CD14-positive monocyte (primary cell): ENCODE measurements around the gene HSPA4. TPM values are rescaled to one million over a fixed set of nuclear protein-coding genes. Genes with fewer than 3 reads are reported as not detected.

Source experiments
- DNase-seq, 3 donors: peaks; one replicate each; pipeline ENCODE4 v3.0.0-alpha.2; 2011 to 2022
- H2AFZ ChIP-seq: 2 replicates; pipeline ENCODE4 v1.6.0; 2012; ENCODE audit warnings: mild to moderate bottlenecking, low read depth, low read length, inconsistent platforms; ENCODE audit not compliant: insufficient read depth, poor library complexity, severe bottlenecking
- H3K27ac ChIP-seq, 2 donors: 1 replicate in 1 of 2; 2 replicates in 1 of 2; pipeline ENCODE4 v1.5.1; 2012 to 2013; ENCODE audit warnings: low read length in 2 of 2, control low read depth in 1 of 2, inconsistent platforms in 1 of 2, low read depth in 1 of 2, mild to moderate bottlenecking in 1 of 2
- H3K27me3 ChIP-seq, 2 donors: one replicate each; pipeline versions ENCODE4 v1.6.0 to v1.6.1; 2011 to 2013; ENCODE audit warnings: low read length in 2 of 2; ENCODE audit not compliant: control insufficient read depth in 2 of 2, insufficient read depth in 2 of 2
- H3K36me3 ChIP-seq, 2 donors: replicated peaks in 1 of 2; 1 replicate in 1 of 2; 2 replicates in 1 of 2; pipeline versions ENCODE4 v1.5.1 to v1.6.1; 2012 to 2013; ENCODE audit warnings: low read length in 2 of 2, control low read depth in 1 of 2, inconsistent platforms in 1 of 2, mild to moderate bottlenecking in 1 of 2; ENCODE audit not compliant: insufficient read depth in 2 of 2, control insufficient read depth in 1 of 2
- H3K4me1 ChIP-seq, 2 donors: 1 replicate in 1 of 2; 2 replicates in 1 of 2; pipeline versions ENCODE4 v1.5.1 to v1.6.1; 2012 to 2013; ENCODE audit warnings: low read length in 2 of 2, control low read depth in 1 of 2, inconsistent platforms in 1 of 2, mild to moderate bottlenecking in 1 of 2, moderate library complexity in 1 of 2; ENCODE audit not compliant: insufficient read depth in 2 of 2, control insufficient read depth in 1 of 2
- H3K4me2 ChIP-seq: replicated peaks from 2 replicates; pipeline ENCODE3; 2012; ENCODE audit warnings: low read length, moderate library complexity, mild to moderate bottlenecking; ENCODE audit not compliant: poor library complexity, severe bottlenecking; ENCODE audit errors: extremely low read depth
- H3K4me3 ChIP-seq, 3 experiments: fragments of 200-600 bp in 1 of 3; sonication (generic) in 1 of 3; replicated peaks in 1 of 3; 1 replicate in 2 of 3; 2 replicates in 1 of 3; pipeline ENCODE4 v1.5.1; 2011 to 2013; ENCODE audit warnings: low read length in 3 of 3, mild to moderate bottlenecking in 3 of 3, control low read depth in 2 of 3, low read depth in 2 of 3, inconsistent platforms in 1 of 3, moderate library complexity in 1 of 3
- H3K79me2 ChIP-seq: 2 replicates; pipeline ENCODE4 v1.6.0; 2012; ENCODE audit warnings: mild to moderate bottlenecking, control low read depth, inconsistent platforms, low read length, moderate library complexity; ENCODE audit not compliant: insufficient read depth
- H3K9ac ChIP-seq: 2 replicates; pipeline ENCODE4 v1.6.0; 2017; ENCODE audit warnings: low read length, mild to moderate bottlenecking; ENCODE audit not compliant: insufficient read depth, poor library complexity, severe bottlenecking
- H3K9me3 ChIP-seq, 2 donors: replicated peaks in 1 of 2; 1 replicate in 1 of 2; 2 replicates in 1 of 2; pipeline versions ENCODE4 v1.5.1 to v1.6.1; 2012 to 2013; ENCODE audit warnings: low read length in 2 of 2, control low read depth in 1 of 2; ENCODE audit not compliant: control insufficient read depth in 1 of 2, insufficient read depth in 1 of 2
- H4K20me1 ChIP-seq: 2 replicates; pipeline ENCODE4 v1.6.0; 2012; ENCODE audit warnings: mild to moderate bottlenecking, low read length, control low read depth, moderate library complexity; ENCODE audit not compliant: insufficient read depth
- H3K27ac Mint-ChIP-seq, 7 donors: one replicate each; pipeline ENCODE4 v1.8.0; 2020; ENCODE audit warnings: mild to moderate bottlenecking in 7 of 7, mixed read lengths in 7 of 7, moderate library complexity in 6 of 7, inconsistent platforms in 2 of 7
- H3K27me3 Mint-ChIP-seq, 3 donors: one replicate each; pipeline ENCODE4 v1.8.0; 2021 to 2022; ENCODE audit warnings: low read depth in 3 of 3, mild to moderate bottlenecking in 3 of 3, mixed read lengths in 3 of 3, moderate library complexity in 3 of 3, inconsistent platforms in 1 of 3
- H3K36me3 Mint-ChIP-seq, 2 donors: one replicate each; pipeline ENCODE4 v1.8.0; 2020; ENCODE audit warnings: mixed read lengths in 2 of 2, inconsistent platforms in 1 of 2, mild to moderate bottlenecking in 1 of 2
- H3K4me1 Mint-ChIP-seq: one replicate; pipeline ENCODE4 v1.8.0; 2020; ENCODE audit warnings: mild to moderate bottlenecking, mixed read lengths
- H3K4me3 Mint-ChIP-seq, 2 donors: one replicate each; pipeline ENCODE4 v1.8.0; 2020; ENCODE audit warnings: mild to moderate bottlenecking in 2 of 2, mixed read lengths in 2 of 2, moderate library complexity in 1 of 2
- H3K9me3 Mint-ChIP-seq, 7 donors: one replicate each; pipeline ENCODE4 v1.8.0; 2020 to 2022; ENCODE audit warnings: mixed read lengths in 7 of 7, mild to moderate bottlenecking in 6 of 7, moderate library complexity in 6 of 7, inconsistent platforms in 2 of 7
- WGBS: methylation state at CpG from one replicate; pipeline ENCODE4 v1.1.5; 2013; ENCODE audit warnings: missing lambda C conversion rate; ENCODE audit not compliant: insufficient coverage; 5-methylcytosine and 5-hydroxymethylcytosine counted together
- intact Hi-C, 2 donors: fragments of 100-400 bp; cut with micrococcal nuclease; formaldehyde crosslinking; loops; one replicate each; pipeline versions ENCODE4 v1.15.0 to v1.15.1; 2023
- polyA plus RNA-seq, 3 donors: library from polyadenylated mRNA; depleted of rRNA in 1 of 3; unstranded in 2 of 3; stranded (reverse) in 1 of 3; fragments of 300-500 nt in 2 of 3; fragments of >200 nt in 1 of 3; fragmentation: Illumina TruSeq in 2 of 3; gene quantifications; 1 replicate in 2 of 3; 2 replicates in 1 of 3; pipeline ENCODE4 v1.2.3, GENCODE V29; 2012 to 2021
- TF ChIP-seq, protein P1 (sequence below): fragments of 200-600 bp; IDR thresholded peaks from one replicate; pipeline ENCODE4 v1.8.0; 2022; ENCODE audit warnings: antibody characterized with exemption, mild to moderate bottlenecking

The HSPA4 gene
- polyA plus RNA-seq, 3 donors = 15.7 to 52.0 (median 27.7) TPM

GRCh38 chr5:133091034-133091433 lies 39.2 kb downstream of the HSPA4 start:
- no peaks in the 10 kb centered on the region for H3K27me3 Mint-ChIP-seq
- peak overlapping the region in 3 of 7 donors; percentile 3 to 42 (median 8) for H3K27ac Mint-ChIP-seq
- Histone ChIP-seq H3K9ac (no peak overlapping the region), H3K79me2 (no peaks in the 10 kb centered on the region), H3K36me3 (peaks cover 83 to 98% of the 10 kb centered on the region in 2 donors), H3K4me3 (no peak overlapping the region), H4K20me1 (peaks cover 10% of the 10 kb centered on the region), H3K4me1 (no peaks in the 10 kb centered on the region), H3K9me3 (no peaks in the 10 kb centered on the region), H3K27ac (no peak overlapping the region), H3K4me2 (no peak overlapping the region), H2AFZ (no peak overlapping the region), H3K27me3 (no peaks in the 10 kb centered on the region)
- intact Hi-C loops = no loop called here
- H3K4me1 Mint-ChIP-seq = no peaks in the 10 kb centered on the region
- TF ChIP-seq, protein P1, sequence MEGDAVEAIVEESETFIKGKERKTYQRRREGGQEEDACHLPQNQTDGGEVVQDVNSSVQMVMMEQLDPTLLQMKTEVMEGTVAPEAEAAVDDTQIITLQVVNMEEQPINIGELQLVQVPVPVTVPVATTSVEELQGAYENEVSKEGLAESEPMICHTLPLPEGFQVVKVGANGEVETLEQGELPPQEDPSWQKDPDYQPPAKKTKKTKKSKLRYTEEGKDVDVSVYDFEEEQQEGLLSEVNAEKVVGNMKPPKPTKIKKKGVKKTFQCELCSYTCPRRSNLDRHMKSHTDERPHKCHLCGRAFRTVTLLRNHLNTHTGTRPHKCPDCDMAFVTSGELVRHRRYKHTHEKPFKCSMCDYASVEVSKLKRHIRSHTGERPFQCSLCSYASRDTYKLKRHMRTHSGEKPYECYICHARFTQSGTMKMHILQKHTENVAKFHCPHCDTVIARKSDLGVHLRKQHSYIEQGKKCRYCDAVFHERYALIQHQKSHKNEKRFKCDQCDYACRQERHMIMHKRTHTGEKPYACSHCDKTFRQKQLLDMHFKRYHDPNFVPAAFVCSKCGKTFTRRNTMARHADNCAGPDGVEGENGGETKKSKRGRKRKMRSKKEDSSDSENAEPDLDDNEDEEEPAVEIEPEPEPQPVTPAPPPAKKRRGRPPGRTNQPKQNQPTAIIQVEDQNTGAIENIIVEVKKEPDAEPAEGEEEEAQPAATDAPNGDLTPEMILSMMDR = no peak
- no peaks in the 10 kb centered on the region for H3K9me3 Mint-ChIP-seq
- H3K4me3 Mint-ChIP-seq = no peak overlapping the region
- WGBS = 83% methylated on average over 1 of the region's 3 CpGs
- no peak for DNase-seq
- peaks cover 79 to 94% of the 10 kb centered on the region in 2 donors for H3K36me3 Mint-ChIP-seq

- Mint-ChIP-seq H3K27ac (no peak overlapping the region), H3K36me3 (peaks cover 47 to 48% of the 10 kb centered on the region in 2 donors), H3K9me3 (no peaks in the 10 kb centered on the region), H3K27me3 (peaks cover 2 to 5% (median 4%) of the 10 kb centered on the region in 3 donors), H3K4me1 (peaks cover 14% of the 10 kb centered on the region), H3K4me3 (no peak overlapping the region)
- Histone ChIP-seq H3K4me2 (no peak overlapping the region), H3K27me3 (no peaks in the 10 kb centered on the region), H3K9ac (no peak overlapping the region), H3K27ac (no peak overlapping the region), H3K4me1 (peaks cover 0 to 3% of the 10 kb centered on the region in 2 donors), H3K9me3 (no peaks in the 10 kb centered on the region), H3K4me3 (no peak overlapping the region), H3K36me3 (peaks cover 33 to 45% of the 10 kb centered on the region in 2 donors), H3K79me2 (no peaks in the 10 kb centered on the region), H4K20me1 (peaks cover 4% of the 10 kb centered on the region), H2AFZ (no peak overlapping the region)
- intact Hi-C loops = no loop called here
- WGBS = 100% methylated on average over 1 of the region's 3 CpGs
- TF ChIP-seq, protein P1 = no peak
- no peak for DNase-seq
These were observed 54.5 kb downstream of the HSPA4 start for GRCh38 chr5:133106343-133106742.
